K562 (cell line): ENCODE results near the gene CEP95.

Experiments
- NKRF ChIP-seq: fragments of 450-650 bp; IDR thresholded peaks from 2 replicates; pipeline ENCODE4 v1.6.1; 2016; ENCODE audit warnings: borderline replicate concordance
- NR2F6 ChIP-seq: fragments of 450-650 bp; formaldehyde crosslinking; IDR thresholded peaks from 2 replicates; pipeline ENCODE4 v1.4.0; 2020; ENCODE audit warnings: mild to moderate bottlenecking

GRCh38 chr17:64531955-64532371 is 25.2 kb downstream of the CEP95 start:
- TF ChIP-seq NR2F6, result no peak
- no peak for TF ChIP-seq NKRF
